ENCODE measurements around the gene CLDN7.

DNA sequence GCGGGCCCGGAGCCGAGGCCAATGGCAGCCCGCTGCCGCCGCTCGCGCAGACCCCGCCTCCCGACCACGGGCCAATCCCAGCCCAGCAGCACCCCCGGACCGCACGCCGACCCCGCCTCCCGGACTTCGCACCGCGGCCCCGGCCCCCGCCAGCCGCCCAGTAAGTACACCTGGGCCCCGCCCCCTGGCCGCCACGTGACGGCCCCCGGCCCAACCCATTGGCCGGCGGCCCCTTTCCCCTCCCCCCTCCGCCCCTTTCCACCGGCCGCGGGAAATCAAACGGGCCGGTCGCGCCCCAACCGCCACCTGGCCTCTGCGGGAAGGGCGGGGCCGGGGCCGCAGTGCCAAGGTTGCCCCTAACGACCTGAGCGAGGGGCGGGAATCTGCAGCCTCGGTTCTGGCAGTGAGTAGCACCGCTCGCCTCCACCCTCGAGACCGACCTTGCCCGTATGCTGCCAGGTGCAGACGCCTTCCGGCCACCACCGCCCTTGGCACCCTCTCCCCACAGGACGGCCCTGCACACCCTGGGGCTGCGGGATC lies 32.4 kb upstream of the CLDN7 start, which contains the start of gene YBX2:
- TF ChIP-seq EZH2 (IDR thresholded peaks at IDR 0.05; ENCODE audit: low read length) (no peak), CTCF (optimal IDR thresholded peaks at IDR 0.05 in 1 of 3, IDR thresholded peaks at IDR 0.05 in 1 of 3, conservative IDR thresholded peaks at IDR 0.05 in 1 of 3; ENCODE audit: extremely low read depth in 1 of 3, insufficient read depth in 2 of 3, low read length in 3 of 3) (no peak)
